ENCODE results near the gene MAPK12.
"Not testable (repeated sequence)": the region's sequence is repeated elsewhere in the genome, so short reads cannot be mapped to it uniquely, and the experiment has no call there.

Gene MAPK12

GRCh38 chr22:50210378-50211139, 50.9 kb downstream of the MAPK12 start:
- DNase-seq = no peak

- no peak for DNase-seq
Measured at GRCh38 chr22:50209893-50210292, 51.6 kb downstream of the MAPK12 start.

GRCh38 chr22:50208939-50209892, 52.3 kb downstream of the MAPK12 start:
- DNase-seq = no peak

- no peak for DNase-seq
Measured at GRCh38 chr22:50208430-50208938, 53.0 kb downstream of the MAPK12 start.

DNA sequence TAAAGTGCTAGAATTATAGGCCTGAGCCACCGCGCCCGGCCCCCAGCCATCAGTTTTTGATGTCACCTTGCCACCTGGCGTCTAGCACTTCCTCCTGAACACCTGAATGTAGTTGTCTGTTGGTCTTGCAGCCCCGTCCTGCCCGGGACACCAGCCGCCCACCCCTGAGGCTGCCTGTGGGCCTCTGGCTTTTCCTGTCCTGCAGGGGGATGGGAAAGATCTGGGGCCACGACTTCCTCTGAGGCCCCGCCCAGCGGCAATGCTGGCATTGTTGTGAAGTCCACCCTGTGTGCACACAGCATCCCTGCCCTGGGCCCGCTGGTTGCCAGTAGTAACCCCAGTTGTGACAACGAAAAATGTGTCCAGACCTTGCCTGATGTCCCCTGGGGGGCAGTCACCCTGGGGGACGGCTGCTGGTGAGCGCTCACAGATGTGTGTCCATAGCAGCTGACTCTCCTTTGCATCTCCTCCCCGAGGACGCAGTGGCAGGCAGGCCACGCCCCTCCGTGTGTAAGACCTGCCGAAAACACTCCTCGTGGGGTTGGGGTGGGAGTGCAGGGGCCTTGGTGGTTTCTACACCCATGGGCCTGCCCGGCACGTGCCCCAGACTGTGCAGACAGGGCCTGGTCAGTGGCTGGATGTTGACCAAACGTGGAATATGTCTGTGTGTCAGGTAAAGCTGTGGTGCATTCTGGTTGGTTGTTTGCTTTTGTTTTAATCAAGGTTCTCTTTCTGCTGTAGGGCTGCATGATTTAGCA, 53.9 kb downstream of the MAPK12 start:
- DNase-seq = no peak

GRCh38 chr22:50206599-50206998, 54.9 kb downstream of the MAPK12 start:
- no peak for DNase-seq

DNA sequence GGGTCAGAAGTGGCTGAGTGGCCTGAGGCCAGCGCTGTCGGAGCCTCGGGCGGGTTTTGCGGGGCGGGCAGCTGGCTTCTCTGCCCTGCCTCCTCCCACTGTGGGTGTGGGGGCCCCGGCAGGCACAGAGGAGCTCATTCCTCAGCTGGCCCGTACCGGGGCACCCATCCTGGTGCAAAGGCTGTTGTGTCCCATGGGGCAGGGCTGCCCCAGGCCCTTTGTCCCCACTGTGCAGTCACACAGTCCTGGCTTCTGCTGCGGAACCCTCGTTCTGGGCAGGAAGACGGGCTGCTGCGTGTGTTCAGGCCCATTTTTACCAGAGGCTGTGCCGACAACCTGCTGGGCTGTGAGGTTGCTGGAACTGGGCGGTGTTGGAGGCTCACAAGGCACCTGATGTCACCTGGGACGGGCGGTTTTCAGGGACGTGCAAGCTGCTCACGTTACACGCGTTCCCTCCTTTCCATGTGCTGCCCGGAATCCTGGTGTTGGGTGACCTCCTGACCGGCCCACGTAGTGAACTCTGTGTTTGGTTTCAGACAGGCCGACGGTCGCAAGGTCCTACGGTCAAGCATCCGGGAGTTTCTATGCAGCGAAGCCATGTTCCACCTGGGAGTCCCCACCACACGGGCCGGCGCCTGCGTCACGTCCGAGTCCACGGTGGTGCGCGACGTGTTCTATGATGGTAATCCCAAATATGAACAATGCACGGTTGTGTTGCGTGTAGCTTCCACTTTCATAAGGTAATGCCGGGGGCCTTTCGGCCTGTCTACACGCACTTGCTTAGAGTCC, 55.5 kb downstream of the MAPK12 start:
- DNase-seq = no peak

- not testable (repeated sequence) for DNase-seq
Measured at GRCh38 chr22:50204998-50205397, 56.5 kb downstream of the MAPK12 start.

GRCh38 chr22:50204571-50204970, 56.9 kb downstream of the MAPK12 start:
- DNase-seq = no peak

GRCh38 chr22:50203288-50203687, 58.2 kb downstream of the MAPK12 start:
- DNase-seq = no peak
